ENCODE data around the gene ADAT2. TPM values are rescaled to one million over a fixed set of nuclear protein-coding genes. Genes with fewer than 3 reads are reported as not detected.
"Not testable (repeated sequence)": the region's sequence is repeated elsewhere in the genome, so short reads cannot be mapped to it uniquely, and the experiment has no call there.

The ADAT2 gene
- polyA plus RNA-seq, 1 of the 3 experiments (the other 2 are of a cell fraction), result 5.4 TPM

DNA sequence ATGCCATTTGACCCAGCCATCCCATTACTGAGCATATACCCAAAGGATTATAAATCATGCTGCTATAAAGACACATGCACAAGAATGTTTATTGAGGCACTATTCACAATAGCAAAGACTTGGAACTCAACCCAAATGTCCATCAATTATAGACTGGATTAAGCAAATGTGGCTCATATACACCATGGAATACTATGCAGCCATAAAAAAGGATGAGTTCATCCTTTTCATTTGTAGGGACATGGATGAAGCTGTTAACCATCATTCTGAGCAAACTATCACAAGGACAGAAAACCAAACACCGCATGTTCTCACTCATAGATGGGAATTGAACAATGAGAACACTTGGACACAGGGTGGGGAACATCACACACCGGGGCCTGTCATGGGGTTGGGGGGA is 2.6 kb downstream of the ADAT2 start:
- not testable (repeated sequence) for H3K4me3 ChIP-seq (ENCODE audit: low read depth in 2 of 2, low read length in 1 of 2); H3K9me3 ChIP-seq; H3F3A ChIP-seq (replicated peaks; ENCODE audit: insufficient read depth); H3K9ac ChIP-seq; H3K9me2 ChIP-seq; H4K20me1 ChIP-seq (ENCODE audit: insufficient read depth); H3K4me2 ChIP-seq; H3K36me3 ChIP-seq (replicated peaks in 1 of 2; ENCODE audit: control insufficient read depth in 1 of 2, insufficient read depth in 2 of 2, low read length in 1 of 2); DNase-seq; H3K4me1 ChIP-seq (ENCODE audit: control insufficient read depth in 1 of 2, insufficient read depth in 2 of 2, low read depth in 1 of 2, low read length in 1 of 2); H2AFZ ChIP-seq (ENCODE audit: low read depth); H3K27me3 ChIP-seq (ENCODE audit: insufficient read depth); H3K27ac ChIP-seq (ENCODE audit: low read depth in 2 of 2, low read length in 1 of 2)
- CTCF ChIA-PET, result interaction anchor here (1.8 kb wide), 1 partner anchor 21 kb away, joined by 5 read pairs; no protein-coding TSS in a partner anchor
- POLR2A ChIA-PET, result interaction anchor here (0.5 kb wide), 1 partner anchor 642 kb away, joined by 3 read pairs; no protein-coding TSS in a partner anchor
- 98% methylated on average over 2 of the region's 2 CpGs for WGBS (ENCODE audit: low lambda C conversion rate)
- peaks cover 35% of the 10 kb centered on the region for H3K79me2 ChIP-seq (ENCODE audit: insufficient read depth)

DNA sequence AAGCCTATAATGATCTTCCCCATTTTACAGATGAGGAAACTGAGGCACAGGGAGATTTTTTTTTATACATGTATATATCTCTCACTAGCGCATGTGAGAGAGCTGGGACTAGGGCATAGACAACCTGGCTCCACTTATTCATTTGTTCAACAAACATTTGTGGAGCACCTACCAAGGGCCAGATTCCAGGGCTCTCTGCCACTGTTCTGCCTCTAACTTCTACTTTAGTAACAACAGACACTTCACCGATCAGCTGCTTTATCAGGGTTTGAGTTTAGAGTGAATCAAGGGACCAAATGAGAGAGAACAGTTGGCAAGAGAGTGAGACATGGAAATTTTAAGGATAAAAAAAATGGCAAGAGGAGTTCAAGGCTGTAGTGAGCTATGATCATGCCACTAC is 7.4 kb downstream of the ADAT2 start:
- CTCF ChIA-PET, result interaction anchor here (0.7 to 1.4 kb wide), 2 partner anchors 968 to 1674 kb away, joined by 3 to 4 read pairs; no protein-coding TSS in a partner anchor
- DNase-seq, result no peak
- Histone ChIP-seq H3K27me3 (ENCODE audit: insufficient read depth) (no peaks in the 10 kb centered on the region), H3K27ac (ENCODE audit: low read depth in 2 of 2, low read length in 1 of 2) (no peak overlapping the region), H2AFZ (ENCODE audit: low read depth) (no peak overlapping the region), H4K20me1 (ENCODE audit: insufficient read depth) (no peaks in the 10 kb centered on the region), H3K9me2 (no peaks in the 10 kb centered on the region), H3F3A (replicated peaks; ENCODE audit: insufficient read depth) (no peaks in the 10 kb centered on the region), H3K9me3 (no peaks in the 10 kb centered on the region), H3K36me3 (replicated peaks in 1 of 2; ENCODE audit: control insufficient read depth in 1 of 2, insufficient read depth in 2 of 2, low read length in 1 of 2) (peaks cover 7 to 13% of the 10 kb centered on the region in 2 experiments), H3K9ac (no peak overlapping the region), H3K4me1 (ENCODE audit: control insufficient read depth in 1 of 2, insufficient read depth in 2 of 2, low read depth in 1 of 2, low read length in 1 of 2) (no peaks in the 10 kb centered on the region), H3K79me2 (ENCODE audit: insufficient read depth) (peaks cover 6% of the 10 kb centered on the region; the same call in 1 of the 2 replicates), H3K4me3 (ENCODE audit: low read depth in 2 of 2, low read length in 1 of 2) (no peak overlapping the region), H3K4me2 (no peak overlapping the region)
- WGBS (ENCODE audit: low lambda C conversion rate), result 96% methylated on average over 2 of the region's 2 CpGs
- POLR2A ChIA-PET, result no interaction called here
- TF ChIP-seq, protein P1, sequence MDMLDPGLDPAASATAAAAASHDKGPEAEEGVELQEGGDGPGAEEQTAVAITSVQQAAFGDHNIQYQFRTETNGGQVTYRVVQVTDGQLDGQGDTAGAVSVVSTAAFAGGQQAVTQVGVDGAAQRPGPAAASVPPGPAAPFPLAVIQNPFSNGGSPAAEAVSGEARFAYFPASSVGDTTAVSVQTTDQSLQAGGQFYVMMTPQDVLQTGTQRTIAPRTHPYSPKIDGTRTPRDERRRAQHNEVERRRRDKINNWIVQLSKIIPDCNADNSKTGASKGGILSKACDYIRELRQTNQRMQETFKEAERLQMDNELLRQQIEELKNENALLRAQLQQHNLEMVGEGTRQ (IDR thresholded peaks at IDR 0.05; ENCODE audit: borderline replicate concordance, low read depth, low read length), result no peak
- TF ChIP-seq GATA2 (CRISPR knock-in tag; IDR thresholded peaks at IDR 0.05), result no peak
- no peak for TF ChIP-seq SMC3 (IDR thresholded peaks at IDR 0.05; ENCODE audit: low read depth, low read length)
- TF ChIP-seq, protein P2, sequence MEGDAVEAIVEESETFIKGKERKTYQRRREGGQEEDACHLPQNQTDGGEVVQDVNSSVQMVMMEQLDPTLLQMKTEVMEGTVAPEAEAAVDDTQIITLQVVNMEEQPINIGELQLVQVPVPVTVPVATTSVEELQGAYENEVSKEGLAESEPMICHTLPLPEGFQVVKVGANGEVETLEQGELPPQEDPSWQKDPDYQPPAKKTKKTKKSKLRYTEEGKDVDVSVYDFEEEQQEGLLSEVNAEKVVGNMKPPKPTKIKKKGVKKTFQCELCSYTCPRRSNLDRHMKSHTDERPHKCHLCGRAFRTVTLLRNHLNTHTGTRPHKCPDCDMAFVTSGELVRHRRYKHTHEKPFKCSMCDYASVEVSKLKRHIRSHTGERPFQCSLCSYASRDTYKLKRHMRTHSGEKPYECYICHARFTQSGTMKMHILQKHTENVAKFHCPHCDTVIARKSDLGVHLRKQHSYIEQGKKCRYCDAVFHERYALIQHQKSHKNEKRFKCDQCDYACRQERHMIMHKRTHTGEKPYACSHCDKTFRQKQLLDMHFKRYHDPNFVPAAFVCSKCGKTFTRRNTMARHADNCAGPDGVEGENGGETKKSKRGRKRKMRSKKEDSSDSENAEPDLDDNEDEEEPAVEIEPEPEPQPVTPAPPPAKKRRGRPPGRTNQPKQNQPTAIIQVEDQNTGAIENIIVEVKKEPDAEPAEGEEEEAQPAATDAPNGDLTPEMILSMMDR (IDR thresholded peaks at IDR 0.05), result no peak
- no peak for TF ChIP-seq NRF1 (IDR thresholded peaks at IDR 0.05; ENCODE audit: low read depth, low read length)
- no peak for TF ChIP-seq EP300 (IDR thresholded peaks at IDR 0.05; ENCODE audit: borderline replicate concordance in 1 of 2, low read depth in 1 of 2, low read length in 1 of 2)
- TF ChIP-seq, protein P3, sequence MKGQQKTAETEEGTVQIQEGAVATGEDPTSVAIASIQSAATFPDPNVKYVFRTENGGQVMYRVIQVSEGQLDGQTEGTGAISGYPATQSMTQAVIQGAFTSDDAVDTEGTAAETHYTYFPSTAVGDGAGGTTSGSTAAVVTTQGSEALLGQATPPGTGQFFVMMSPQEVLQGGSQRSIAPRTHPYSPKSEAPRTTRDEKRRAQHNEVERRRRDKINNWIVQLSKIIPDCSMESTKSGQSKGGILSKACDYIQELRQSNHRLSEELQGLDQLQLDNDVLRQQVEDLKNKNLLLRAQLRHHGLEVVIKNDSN (IDR thresholded peaks at IDR 0.05; ENCODE audit: borderline replicate concordance, low read depth), result no peak
